GM19468 (cell line): ENCODE data around the gene CAND2.

Experiments used
- ATAC-seq: cut with Tn5 transposase; IDR thresholded peaks from one replicate; pipeline ENCODE4 v1.9.1; 2021; ENCODE audit warnings: mild to moderate bottlenecking, moderate library complexity, moderate number of reproducible peaks; ENCODE audit not compliant: unreplicated experiment; ENCODE audit errors: extremely low read depth

CAND2 gene

GRCh38 chr3:12881858-12882257 lies 85.4 kb downstream of the CAND2 start:
- ATAC-seq = peak; percentile 50

DNA sequence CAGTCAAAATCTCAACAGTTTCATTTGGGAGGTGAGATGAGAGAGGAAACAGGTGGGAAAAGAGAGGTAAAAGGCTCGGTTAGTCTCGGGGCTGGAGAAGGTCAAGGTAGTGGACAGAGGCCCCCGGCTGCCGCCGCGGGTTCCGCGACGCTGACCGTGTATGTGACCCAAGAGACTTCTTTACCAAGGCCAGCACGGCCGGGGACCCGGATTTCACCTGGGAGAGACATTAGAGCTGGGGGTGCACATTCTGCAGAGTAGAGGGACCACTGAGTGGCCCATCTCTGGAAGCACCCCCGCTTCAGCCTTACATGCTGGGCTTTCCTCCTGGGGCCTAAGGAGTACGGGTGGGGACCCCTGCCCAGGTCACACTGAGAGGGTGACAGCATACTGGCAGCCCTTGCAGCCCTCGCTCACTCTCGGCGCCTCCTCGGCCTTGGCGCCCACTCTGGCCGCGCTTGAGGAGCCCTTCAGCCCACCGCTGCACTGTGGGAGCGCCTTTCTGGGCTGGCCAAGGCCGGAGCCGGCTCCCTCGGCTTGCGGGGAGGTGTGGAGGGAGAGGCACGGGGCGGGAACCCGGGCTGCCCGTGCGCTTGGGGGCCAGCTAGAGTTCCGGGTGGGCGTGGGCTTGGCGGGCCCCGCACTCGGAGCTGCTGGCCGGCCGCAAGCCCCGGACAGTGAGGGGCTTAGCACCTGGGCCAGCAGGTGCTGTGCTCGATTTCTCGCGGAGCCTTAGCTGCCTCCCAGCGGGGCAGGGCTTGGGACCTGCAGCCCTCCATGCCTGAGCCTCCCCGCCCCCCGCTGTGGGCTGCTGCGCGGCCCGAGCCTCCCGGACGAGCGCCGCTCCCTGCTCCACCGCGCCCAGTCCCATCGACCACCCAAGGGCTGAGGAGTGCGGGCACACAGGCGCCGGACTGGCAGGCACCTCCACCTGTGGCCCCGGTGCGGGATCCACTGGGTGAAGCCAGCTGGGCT lies 86.1 kb downstream of the CAND2 start:
- ATAC-seq = no peak

- no peak for ATAC-seq
Observed at GRCh38 chr3:12884186-12884680, 87.8 kb downstream of the CAND2 start.
